Activated T-helper 1 cell treated with anti-CD3 and anti-CD28 coated beads, Interleukin-12 subunit alpha, Interleukin-12 subunit beta, Interleukin-2, Interleukin-4 antibody, amounts not matched to agents 30 ng/mL and 10 ng/mL and 1 ng/mL, durations not matched to agents 14 hours and 24 hours and 36 hours (primary cell): ENCODE measurements around the gene C4orf50. TPM values are rescaled to one million over a fixed set of nuclear protein-coding genes. Genes with fewer than 3 reads are reported as not detected.

ENCODE experiments used
- DNase-seq: peaks from one replicate; pipeline ENCODE4 v3.0.0; 2021; ENCODE audit warnings: low spot score
- H3K27ac Mint-ChIP-seq: one replicate; pipeline ENCODE4 v1.8.0; 2021; ENCODE audit warnings: mild to moderate bottlenecking, mixed read lengths
- H3K27me3 Mint-ChIP-seq: one replicate; pipeline ENCODE4 v1.8.0; 2022; ENCODE audit warnings: mild to moderate bottlenecking, moderate library complexity, mixed read lengths; ENCODE audit not compliant: insufficient read depth
- H3K36me3 Mint-ChIP-seq: one replicate; pipeline ENCODE4 v1.8.0; 2021; ENCODE audit warnings: low read depth, mixed read lengths
- H3K4me1 Mint-ChIP-seq: one replicate; pipeline ENCODE4 v1.8.0; 2021; ENCODE audit warnings: low read depth, mixed read lengths
- H3K4me3 Mint-ChIP-seq: one replicate; pipeline ENCODE4 v1.8.0; 2021; ENCODE audit warnings: mild to moderate bottlenecking, moderate library complexity, mixed read lengths
- H3K9me3 Mint-ChIP-seq: one replicate; pipeline ENCODE4 v1.8.0; 2021; ENCODE audit warnings: mixed read lengths
- intact Hi-C: fragments of 100-400 bp; cut with micrococcal nuclease; formaldehyde crosslinking; loops from one replicate; pipeline ENCODE4 v1.15.1; 2024
- total RNA-seq: library from RNA; stranded (reverse); gene quantifications from 2 replicates; pipeline ENCODE4 v1.2.3, GENCODE V29; 2022

Gene C4orf50
- total RNA-seq, 1 donor from 2014 or later: 0.52 TPM

DNA sequence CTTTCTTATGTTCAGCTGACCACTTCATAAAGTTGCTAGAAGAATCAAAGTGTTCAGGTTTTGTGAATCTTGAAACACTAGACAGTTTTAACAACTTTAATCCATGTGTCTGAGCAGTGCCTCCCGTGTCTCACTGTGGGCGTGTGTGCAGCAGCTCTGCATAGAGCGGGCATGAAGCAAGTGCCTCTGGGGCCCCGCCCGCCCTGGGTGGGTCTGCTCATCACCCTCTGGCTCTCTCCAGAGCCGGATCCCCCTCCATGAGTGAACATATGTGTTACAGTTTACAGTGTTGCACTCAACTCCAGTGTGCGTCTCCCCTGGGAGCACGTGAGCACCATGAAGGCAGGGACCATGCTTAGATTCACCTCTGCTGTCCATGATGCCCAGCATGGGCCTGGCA, 87.8 kb downstream of the C4orf50 start:
- intact Hi-C loops: no loop called here
- no peak overlapping the region for H3K27ac Mint-ChIP-seq
- H3K27me3 Mint-ChIP-seq: peaks cover 3% of the 10 kb centered on the region
- no peak for DNase-seq
- no peaks in the 10 kb centered on the region for H3K9me3 Mint-ChIP-seq
- no peaks in the 10 kb centered on the region for H3K36me3 Mint-ChIP-seq
- no peak overlapping the region for H3K4me3 Mint-ChIP-seq
- H3K4me1 Mint-ChIP-seq: no peaks in the 10 kb centered on the region

DNA sequence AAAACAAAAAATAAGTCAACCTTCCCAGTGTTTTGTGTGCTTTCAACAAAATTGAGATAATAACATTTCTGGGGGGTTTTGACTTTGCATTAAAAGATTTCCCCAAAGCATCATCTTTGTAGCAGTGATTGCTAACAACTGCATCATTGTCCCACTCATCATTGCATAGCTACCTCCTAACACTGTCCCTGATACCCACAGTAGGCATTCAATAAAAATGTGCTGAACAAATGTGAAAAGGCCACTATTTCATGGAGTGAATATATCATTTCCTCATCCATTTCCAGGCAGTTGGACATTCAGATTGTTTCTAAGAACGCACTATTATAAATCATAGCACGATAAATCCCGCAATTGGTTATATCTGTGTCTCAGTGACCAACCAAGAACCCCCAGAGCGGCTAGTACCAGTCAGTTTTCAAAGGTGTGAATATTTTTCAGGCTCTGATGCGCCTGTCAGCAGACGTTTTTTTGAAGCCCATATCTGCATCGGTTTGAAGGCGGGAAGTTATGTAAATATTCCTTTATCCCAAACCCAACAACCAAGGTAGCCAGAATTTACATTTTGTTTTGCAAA, 89.3 kb downstream of the C4orf50 start:
- intact Hi-C loops: no loop called here

DNA sequence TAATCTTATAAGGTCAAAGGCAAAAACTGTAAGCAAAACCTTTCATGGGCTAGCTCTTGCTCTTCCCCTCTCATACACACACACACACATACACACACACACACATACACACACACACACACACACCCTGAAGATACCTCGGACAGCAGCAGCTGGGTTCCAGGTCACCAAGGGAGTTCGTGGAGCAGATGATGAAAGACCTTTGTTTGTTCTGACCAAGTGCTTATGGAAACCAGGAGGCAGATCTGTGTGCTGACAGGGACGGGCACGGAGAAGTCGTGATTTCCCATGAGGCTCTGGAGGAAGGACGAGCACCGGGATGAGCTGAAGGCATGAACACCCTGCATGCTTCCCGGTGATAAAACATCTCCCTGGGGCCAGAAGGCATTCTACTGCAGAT, 90.0 kb downstream of the C4orf50 start:
- no peak overlapping the region for H3K4me3 Mint-ChIP-seq
- H3K27ac Mint-ChIP-seq: no peak overlapping the region
- H3K4me1 Mint-ChIP-seq: no peaks in the 10 kb centered on the region

More for the DNA sequence above, 89.3 kb downstream of the C4orf50 start:
- Mint-ChIP-seq H3K4me1 (no peaks in the 10 kb centered on the region), H3K9me3 (no peaks in the 10 kb centered on the region), H3K4me3 (no peak overlapping the region), H3K27ac (no peak overlapping the region), H3K36me3 (no peaks in the 10 kb centered on the region), H3K27me3 (peaks cover 3% of the 10 kb centered on the region)
- no peak for DNase-seq

DNA sequence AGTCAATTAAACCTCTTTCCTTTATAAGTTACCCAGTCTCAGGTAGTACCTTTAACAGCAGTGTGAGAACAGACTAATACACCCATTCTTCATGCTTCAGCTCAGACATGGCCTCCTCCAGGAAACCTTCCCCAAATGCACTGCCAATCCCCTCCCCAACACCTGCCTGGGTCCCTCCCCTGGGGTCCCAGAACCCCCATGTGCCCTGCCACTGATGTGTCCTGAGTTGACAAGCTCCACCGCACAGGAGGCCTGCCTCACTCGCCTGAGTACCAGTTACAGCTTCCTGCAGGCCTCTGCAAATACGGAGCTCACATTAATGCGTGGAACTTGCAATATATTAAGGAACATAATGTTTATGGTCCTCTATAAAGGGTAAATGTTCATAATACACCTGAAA, 90.5 kb downstream of the C4orf50 start:
- H3K4me1 Mint-ChIP-seq: no peaks in the 10 kb centered on the region
- intact Hi-C loops: no loop called here
- no peak for DNase-seq
- H3K27me3 Mint-ChIP-seq: peaks cover 3% of the 10 kb centered on the region
- no peak overlapping the region for H3K4me3 Mint-ChIP-seq
- no peaks in the 10 kb centered on the region for H3K36me3 Mint-ChIP-seq
- no peaks in the 10 kb centered on the region for H3K9me3 Mint-ChIP-seq
- H3K27ac Mint-ChIP-seq: no peak overlapping the region

More for the DNA sequence above, 90.0 kb downstream of the C4orf50 start:
- Mint-ChIP-seq H3K9me3 (no peaks in the 10 kb centered on the region), H3K36me3 (no peaks in the 10 kb centered on the region), H3K27me3 (peaks cover 3% of the 10 kb centered on the region)
- no peak for DNase-seq
- intact Hi-C loops: no loop called here

DNA sequence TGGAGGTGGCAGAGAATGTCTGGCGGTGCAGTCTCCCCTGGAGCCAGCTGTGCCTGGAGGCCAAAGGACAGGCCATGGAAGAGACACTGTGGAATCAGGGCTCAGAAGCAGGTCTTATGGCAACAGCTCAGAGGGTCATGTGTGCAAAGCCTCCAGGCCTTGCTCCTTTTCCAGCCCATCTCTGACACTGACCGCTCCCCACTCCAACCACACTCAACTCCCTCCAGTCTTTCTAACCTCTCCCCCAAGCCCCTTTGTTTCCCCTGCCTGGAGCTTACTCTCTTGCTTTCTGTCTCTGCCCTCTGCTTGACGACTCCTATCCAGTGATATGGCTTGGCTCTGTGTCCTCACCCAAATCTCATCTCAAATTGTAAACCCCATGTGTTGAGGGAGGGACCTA, 91.1 kb downstream of the C4orf50 start:
- DNase-seq: no peak
- intact Hi-C loops: no loop called here
- H3K27me3 Mint-ChIP-seq: peaks cover 3% of the 10 kb centered on the region
- H3K27ac Mint-ChIP-seq: no peak overlapping the region
- no peak overlapping the region for H3K4me3 Mint-ChIP-seq
- H3K36me3 Mint-ChIP-seq: no peaks in the 10 kb centered on the region
- no peaks in the 10 kb centered on the region for H3K4me1 Mint-ChIP-seq
- H3K9me3 Mint-ChIP-seq: no peaks in the 10 kb centered on the region

DNA sequence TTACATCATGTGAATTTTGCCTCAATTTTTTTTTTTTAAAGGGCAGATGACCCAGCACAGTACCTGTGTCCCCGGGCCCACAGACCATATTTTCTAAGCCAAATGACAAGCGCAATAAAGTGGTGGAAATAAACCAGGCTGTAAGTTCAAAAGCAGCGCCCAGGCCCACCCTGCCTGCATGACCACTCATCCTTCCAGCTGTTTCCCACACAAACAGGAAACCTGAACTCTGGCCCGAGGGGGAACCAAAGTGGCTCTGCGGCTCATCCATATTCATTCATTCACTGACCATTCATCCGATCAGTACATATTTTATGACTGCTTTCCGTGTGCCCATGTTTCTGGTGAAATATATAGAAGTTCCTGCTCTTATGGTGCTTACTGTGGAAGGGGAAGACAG, 91.6 kb downstream of the C4orf50 start:
- H3K36me3 Mint-ChIP-seq: no peaks in the 10 kb centered on the region
- no peak overlapping the region for H3K4me3 Mint-ChIP-seq
- intact Hi-C loops: no loop called here
- no peaks in the 10 kb centered on the region for H3K9me3 Mint-ChIP-seq
- no peak overlapping the region for H3K27ac Mint-ChIP-seq
- no peaks in the 10 kb centered on the region for H3K4me1 Mint-ChIP-seq
- peaks cover 4% of the 10 kb centered on the region for H3K27me3 Mint-ChIP-seq
- DNase-seq: no peak

DNA sequence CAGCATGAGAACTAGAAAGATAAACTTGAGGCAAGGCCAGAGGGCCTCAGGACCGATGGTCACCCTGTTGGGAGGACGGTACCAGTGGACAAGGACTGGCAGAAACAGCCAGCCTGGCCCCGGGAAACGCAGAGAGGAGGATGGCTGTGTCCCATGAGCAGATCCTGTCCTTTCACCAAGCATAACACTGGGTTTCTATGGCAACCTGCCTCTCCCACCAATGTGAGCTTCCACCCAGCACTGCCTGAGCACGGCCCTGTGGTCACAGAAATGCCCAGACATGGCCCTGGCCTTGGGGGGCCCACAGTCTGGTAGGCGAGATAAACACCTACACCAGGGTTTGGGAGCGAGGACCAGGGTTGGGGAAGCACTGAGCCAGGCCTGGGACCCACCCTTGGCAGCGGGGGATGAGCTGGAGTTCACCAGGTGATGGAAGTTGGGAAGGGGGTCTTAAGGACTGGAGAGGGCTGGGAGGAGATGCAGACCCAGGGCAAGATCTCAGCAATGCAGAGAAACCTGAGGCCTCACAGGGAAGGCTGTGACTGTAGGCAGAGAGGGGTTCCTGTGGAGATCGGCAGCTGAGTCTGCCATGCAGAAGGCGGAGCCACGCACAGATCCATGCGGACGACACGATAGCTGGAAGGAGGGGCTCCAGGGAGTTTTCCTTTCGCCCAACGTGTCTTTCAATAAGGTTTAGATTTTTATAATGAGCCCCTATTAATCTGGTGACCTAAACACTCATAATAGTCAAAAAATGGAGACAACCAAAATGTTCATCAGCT, 92.6 kb downstream of the C4orf50 start:
- peaks cover 10% of the 10 kb centered on the region for H3K27me3 Mint-ChIP-seq
- intact Hi-C loops: no loop called here
- H3K27ac Mint-ChIP-seq: no peak overlapping the region
- H3K9me3 Mint-ChIP-seq: no peaks in the 10 kb centered on the region
- H3K4me3 Mint-ChIP-seq: no peak overlapping the region
- no peak for DNase-seq
- no peaks in the 10 kb centered on the region for H3K4me1 Mint-ChIP-seq
- H3K36me3 Mint-ChIP-seq: no peaks in the 10 kb centered on the region

DNA sequence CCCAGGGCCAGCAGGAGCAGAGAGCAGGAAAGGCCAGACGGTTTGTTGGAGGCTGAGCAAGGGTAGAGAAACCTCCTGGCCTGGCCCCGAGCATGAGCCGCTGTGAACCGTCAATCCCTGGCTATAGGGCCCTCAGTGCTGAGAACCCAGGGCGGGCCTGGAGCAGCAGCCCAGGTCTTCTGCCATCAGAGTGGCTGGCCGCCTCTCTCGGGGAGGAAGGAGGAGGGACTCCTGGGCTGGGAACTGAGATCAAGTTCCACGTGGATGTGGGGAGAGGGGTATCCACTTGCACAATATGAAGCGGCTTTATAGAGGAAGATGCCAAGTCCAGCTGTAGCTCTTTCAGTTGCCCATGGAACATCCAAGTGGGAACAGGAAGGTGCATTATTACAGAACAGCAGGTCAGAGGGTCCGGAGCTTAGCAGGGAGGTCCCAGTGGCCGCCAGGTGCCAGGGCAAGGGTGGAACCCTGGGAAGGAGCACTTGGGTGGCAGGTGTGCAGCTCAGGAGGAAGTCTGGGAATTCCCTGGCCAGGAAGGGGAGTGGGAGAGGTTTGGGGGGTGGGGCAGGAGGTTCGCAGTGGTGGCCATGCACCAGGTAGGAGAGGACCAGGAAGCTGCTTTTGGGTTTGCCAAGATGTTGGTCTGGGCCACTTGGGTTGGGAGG, 93.6 kb downstream of the C4orf50 start:
- H3K27ac Mint-ChIP-seq: no peak overlapping the region
- H3K36me3 Mint-ChIP-seq: no peaks in the 10 kb centered on the region
- no peaks in the 10 kb centered on the region for H3K9me3 Mint-ChIP-seq
- intact Hi-C loops: no loop called here
- no peaks in the 10 kb centered on the region for H3K4me1 Mint-ChIP-seq
- H3K4me3 Mint-ChIP-seq: no peak overlapping the region
- peaks cover 12% of the 10 kb centered on the region for H3K27me3 Mint-ChIP-seq
- DNase-seq: no peak

DNA sequence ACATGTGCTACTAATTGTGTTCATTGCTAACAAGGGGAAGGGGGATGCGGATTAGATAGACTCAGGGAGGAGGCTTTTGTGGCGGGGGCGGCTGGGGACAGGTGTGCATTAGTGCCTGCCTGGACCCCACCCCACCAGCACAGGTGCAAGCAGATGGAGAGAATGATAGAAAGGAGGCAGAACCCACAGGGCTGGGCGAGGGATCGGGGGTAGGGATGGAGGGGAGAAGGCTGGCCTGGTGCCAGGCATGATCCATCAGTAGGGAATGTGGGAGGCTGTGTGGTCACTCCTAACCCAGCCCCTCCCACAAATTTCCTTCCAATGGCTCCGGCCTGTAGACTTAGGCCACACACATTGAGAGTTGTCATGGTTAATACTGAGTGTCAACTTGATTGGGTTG, 94.9 kb downstream of the C4orf50 start:
- Mint-ChIP-seq H3K27ac (no peak overlapping the region), H3K27me3 (peaks cover 12% of the 10 kb centered on the region), H3K9me3 (no peaks in the 10 kb centered on the region), H3K4me1 (no peaks in the 10 kb centered on the region), H3K4me3 (no peak overlapping the region), H3K36me3 (no peaks in the 10 kb centered on the region)
- no peak for DNase-seq
- intact Hi-C loops: no loop called here

DNA sequence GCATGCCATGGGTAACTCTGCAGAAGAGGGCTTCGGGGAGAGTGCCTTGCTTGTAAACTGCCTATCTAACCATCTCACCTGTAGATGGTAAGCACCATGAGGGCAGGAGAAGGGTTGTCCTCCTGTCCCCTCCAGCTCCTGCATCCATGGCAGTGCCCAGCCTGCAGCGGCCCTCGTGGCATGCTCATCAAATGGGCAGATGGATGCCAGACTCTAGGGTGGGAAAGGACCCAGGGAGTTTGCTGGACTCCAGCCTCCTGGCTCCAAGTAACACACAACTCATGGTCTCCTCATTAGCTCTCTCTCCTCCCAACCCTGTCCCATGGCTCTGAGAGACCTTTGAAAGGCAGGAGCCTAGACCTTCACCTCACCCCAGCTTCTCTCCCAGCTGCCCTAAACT, 95.7 kb downstream of the C4orf50 start:
- Mint-ChIP-seq H3K36me3 (no peaks in the 10 kb centered on the region), H3K27ac (no peak overlapping the region), H3K4me3 (no peak overlapping the region), H3K9me3 (no peaks in the 10 kb centered on the region), H3K27me3 (peaks cover 12% of the 10 kb centered on the region), H3K4me1 (no peaks in the 10 kb centered on the region)
- intact Hi-C loops: no loop called here
- no peak for DNase-seq

DNA sequence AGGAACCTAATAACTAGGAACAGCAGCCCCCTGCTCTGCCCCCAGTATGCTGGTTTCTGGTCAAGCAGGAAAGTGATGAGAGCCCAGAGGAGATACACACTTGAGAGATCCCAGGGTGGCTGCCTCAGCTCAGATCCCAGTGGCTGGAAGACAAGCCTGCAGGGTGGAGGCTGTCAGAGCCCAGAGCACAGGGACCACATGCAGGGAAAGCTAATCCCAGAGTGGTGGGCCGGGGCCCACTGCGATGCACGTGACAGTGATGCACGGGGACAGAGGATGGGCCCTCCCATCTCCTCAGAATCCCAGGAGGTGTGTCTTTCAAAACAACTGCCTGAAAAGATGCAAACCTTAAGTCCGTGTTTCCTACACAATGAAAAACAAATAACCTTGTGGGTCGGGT, 96.2 kb downstream of the C4orf50 start:
- H3K36me3 Mint-ChIP-seq: no peaks in the 10 kb centered on the region
- H3K27ac Mint-ChIP-seq: no peak overlapping the region
- intact Hi-C loops: no loop called here
- no peak for DNase-seq
- H3K4me1 Mint-ChIP-seq: no peaks in the 10 kb centered on the region
- peaks cover 12% of the 10 kb centered on the region for H3K27me3 Mint-ChIP-seq
- no peaks in the 10 kb centered on the region for H3K9me3 Mint-ChIP-seq
- no peak overlapping the region for H3K4me3 Mint-ChIP-seq

DNA sequence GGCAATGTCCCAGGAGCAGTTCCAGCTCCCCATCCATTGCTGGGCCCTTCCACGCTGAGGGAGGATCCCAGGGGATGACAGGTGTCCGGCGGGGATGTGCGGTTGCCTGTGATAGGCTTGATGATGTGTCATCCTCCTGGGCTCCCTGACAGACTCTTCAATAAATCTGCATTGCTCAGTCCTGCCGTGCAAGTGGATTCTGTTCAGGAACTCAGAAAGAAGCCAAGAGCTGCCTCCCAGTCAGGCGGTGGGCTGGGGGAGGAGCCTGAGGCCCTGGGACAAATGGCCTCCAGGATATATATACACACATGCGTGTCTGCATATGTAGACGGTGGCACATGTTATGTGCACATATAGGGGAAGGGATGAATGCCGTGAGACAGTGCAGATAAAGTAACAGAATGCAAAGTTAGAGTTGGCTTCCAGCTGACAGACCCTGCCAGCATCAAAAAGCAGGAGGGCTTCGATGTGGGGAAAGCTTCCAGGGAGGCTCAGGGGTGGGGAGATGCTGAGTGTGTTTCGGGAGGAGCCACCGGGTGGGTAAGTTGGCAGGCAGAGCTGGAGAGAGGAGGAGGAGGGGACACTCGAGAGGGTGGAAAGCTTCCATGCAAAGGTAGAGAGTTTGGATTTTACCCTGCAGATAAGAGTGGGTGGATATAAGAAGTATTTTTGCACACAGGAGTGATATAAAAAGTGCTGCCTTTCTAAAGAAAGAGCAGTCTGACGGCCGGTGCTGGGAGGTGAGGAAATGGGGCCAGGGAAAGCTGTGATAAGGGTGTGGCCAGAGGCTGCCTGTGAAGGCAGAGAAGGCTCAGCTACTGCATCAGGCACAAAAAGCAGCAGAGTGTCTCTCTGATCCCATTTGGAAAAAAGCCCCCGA, 96.9 kb downstream of the C4orf50 start:
- intact Hi-C loops: no loop called here
- H3K4me3 Mint-ChIP-seq: no peak overlapping the region
- H3K27ac Mint-ChIP-seq: no peak overlapping the region
- H3K4me1 Mint-ChIP-seq: no peaks in the 10 kb centered on the region
- peaks cover 9% of the 10 kb centered on the region for H3K27me3 Mint-ChIP-seq
- no peaks in the 10 kb centered on the region for H3K9me3 Mint-ChIP-seq
- no peaks in the 10 kb centered on the region for H3K36me3 Mint-ChIP-seq
- DNase-seq: no peak

DNA sequence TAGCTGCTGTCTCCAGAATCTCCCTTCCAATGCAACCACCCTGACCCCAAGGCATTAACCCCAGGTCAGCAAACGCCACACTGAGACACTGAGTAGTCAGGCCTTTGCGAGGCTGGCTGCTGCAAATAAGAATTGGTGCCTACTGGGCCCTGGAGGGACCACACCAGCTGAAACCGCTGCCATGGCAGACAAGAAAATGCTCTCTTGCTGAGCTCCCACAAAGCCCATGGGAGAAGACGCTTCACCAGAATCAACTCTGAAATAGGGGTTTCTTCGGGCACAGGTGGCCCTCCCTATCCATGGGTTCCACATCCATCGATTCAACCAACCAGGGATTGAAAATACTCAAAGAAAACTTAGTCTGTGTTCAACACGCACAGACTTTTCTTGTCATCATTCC, 98.7 kb downstream of the C4orf50 start:
- intact Hi-C loops: no loop called here
- H3K9me3 Mint-ChIP-seq: no peaks in the 10 kb centered on the region
- H3K27ac Mint-ChIP-seq: no peak overlapping the region
- H3K4me3 Mint-ChIP-seq: no peak overlapping the region
- no peaks in the 10 kb centered on the region for H3K4me1 Mint-ChIP-seq
- H3K36me3 Mint-ChIP-seq: no peaks in the 10 kb centered on the region
- DNase-seq: no peak
- H3K27me3 Mint-ChIP-seq: peaks cover 9% of the 10 kb centered on the region
